H9 (cell line): ENCODE measurements around the gene CPNE7. TPM values are rescaled to one million over a fixed set of nuclear protein-coding genes. Genes with fewer than 3 reads are reported as not detected.

Source experiments
- DNase-seq: peaks from one replicate; pipeline ENCODE4 v3.0.0-alpha.2; 2017
- H2AFZ ChIP-seq: one replicate; pipeline ENCODE4 v1.6.1; 2013; ENCODE audit warnings: mild to moderate bottlenecking, low read length, control low read depth, moderate library complexity
- H2AK5ac ChIP-seq: 2 replicates; pipeline ENCODE4 v1.6.1; 2013; ENCODE audit warnings: low read length, control low read depth, mixed read lengths; ENCODE audit not compliant: insufficient read length
- H2BK120ac ChIP-seq: one replicate; pipeline ENCODE4 v1.6.1; 2013; ENCODE audit warnings: low read depth, mild to moderate bottlenecking, low read length, control low read depth, inconsistent platforms; ENCODE audit not compliant: poor library complexity, severe bottlenecking
- H2BK12ac ChIP-seq: 2 replicates; pipeline ENCODE4 v1.6.1; 2013; ENCODE audit warnings: low read length, control low read depth, mixed read lengths, low read depth; ENCODE audit not compliant: insufficient read length
- H2BK15ac ChIP-seq: 2 replicates; pipeline ENCODE4 v1.6.1; 2013; ENCODE audit warnings: low read depth, low read length, control low read depth
- H2BK20ac ChIP-seq: one replicate; pipeline ENCODE4 v1.6.1; 2013; ENCODE audit warnings: low read depth, mild to moderate bottlenecking, low read length, control low read depth, inconsistent platforms; ENCODE audit not compliant: poor library complexity, severe bottlenecking
- H2BK5ac ChIP-seq: 2 replicates; pipeline ENCODE4 v1.6.1; 2013; ENCODE audit warnings: low read length, control low read depth, mixed read lengths; ENCODE audit not compliant: insufficient read length
- H3K14ac ChIP-seq: 2 replicates; pipeline ENCODE4 v1.6.1; 2013; ENCODE audit warnings: low read length, control low read depth; ENCODE audit not compliant: insufficient read depth
- H3K18ac ChIP-seq: 2 replicates; pipeline ENCODE4 v1.6.1; 2013; ENCODE audit warnings: low read depth, mild to moderate bottlenecking, mixed read lengths, low read length, control low read depth; ENCODE audit not compliant: insufficient read length
- H3K23ac ChIP-seq: 2 replicates; pipeline ENCODE4 v1.6.1; 2013; ENCODE audit warnings: low read length, control low read depth, mixed read lengths, low read depth; ENCODE audit not compliant: insufficient read length
- H3K23me2 ChIP-seq: 2 replicates; pipeline ENCODE4 v1.6.1; 2013; ENCODE audit warnings: low read depth, mild to moderate bottlenecking, mixed read lengths, low read length, control low read depth; ENCODE audit not compliant: insufficient read length, poor library complexity, severe bottlenecking
- H3K27ac ChIP-seq: 2 replicates; pipeline ENCODE4 v1.5.1; 2013; ENCODE audit warnings: low read length, control low read depth, mixed read lengths, low read depth; ENCODE audit not compliant: insufficient read length
- H3K27me3 ChIP-seq: 2 replicates; pipeline ENCODE4 v1.6.1; 2013; ENCODE audit warnings: low read length, control low read depth, inconsistent platforms; ENCODE audit not compliant: insufficient read depth
- H3K4ac ChIP-seq: 2 replicates; pipeline ENCODE4 v1.6.1; 2013; ENCODE audit warnings: low read depth, mild to moderate bottlenecking, control low read depth, inconsistent platforms, low read length, moderate library complexity
- H3K4me1 ChIP-seq: 2 replicates; pipeline ENCODE4 v1.6.1; 2013; ENCODE audit warnings: low read length, control low read depth, inconsistent platforms; ENCODE audit not compliant: insufficient read depth
- H3K4me2 ChIP-seq: 2 replicates; pipeline ENCODE4 v1.6.1; 2013; ENCODE audit warnings: low read length, control low read depth, mixed read lengths; ENCODE audit not compliant: insufficient read length, insufficient read depth
- H3K56ac ChIP-seq: 2 replicates; pipeline ENCODE4 v1.6.1; 2013; ENCODE audit warnings: low read depth, mild to moderate bottlenecking, mixed read lengths, low read length, control low read depth; ENCODE audit not compliant: insufficient read length
- H3K79me1 ChIP-seq: 2 replicates; pipeline ENCODE4 v1.6.1; 2013; ENCODE audit warnings: low read depth, mild to moderate bottlenecking, moderate library complexity, low read length, control low read depth, inconsistent platforms; ENCODE audit not compliant: insufficient read depth, poor library complexity, severe bottlenecking
- H3K79me2 ChIP-seq: 2 replicates; pipeline ENCODE4 v1.6.1; 2013; ENCODE audit warnings: low read length, control low read depth, inconsistent platforms; ENCODE audit not compliant: insufficient read depth
- H3K9ac ChIP-seq: 2 replicates; pipeline ENCODE4 v1.6.1; 2013; ENCODE audit warnings: low read length, control low read depth, mixed read lengths; ENCODE audit not compliant: insufficient read length; ENCODE audit errors: extremely low read depth
- H3K9me3 ChIP-seq: one replicate; pipeline ENCODE4 v1.6.1; 2013; ENCODE audit warnings: low read depth, low read length, inconsistent platforms; ENCODE audit not compliant: control insufficient read depth
- H3T11ph ChIP-seq: one replicate; pipeline ENCODE4 v1.6.1; 2013; ENCODE audit warnings: mild to moderate bottlenecking, low read length, control low read depth, inconsistent platforms
- H4K20me1 ChIP-seq: one replicate; pipeline ENCODE4 v1.6.1; 2013; ENCODE audit not compliant: control insufficient read depth, insufficient read length, insufficient read depth
- H4K5ac ChIP-seq: 2 replicates; pipeline ENCODE4 v1.6.1; 2013; ENCODE audit warnings: low read depth, mild to moderate bottlenecking, mixed read lengths, low read length, control low read depth; ENCODE audit not compliant: insufficient read length
- H4K8ac ChIP-seq: replicated peaks from 2 replicates; pipeline ENCODE4 v1.6.1; 2013; ENCODE audit warnings: low read length, control low read depth, mixed read lengths, low read depth; ENCODE audit not compliant: insufficient read length
- H4K91ac ChIP-seq: 2 replicates; pipeline ENCODE4 v1.6.1; 2013; ENCODE audit warnings: low read depth, mild to moderate bottlenecking, moderate library complexity, mixed read lengths, low read length, control low read depth; ENCODE audit not compliant: insufficient read length
- H3K27ac Mint-ChIP-seq, 3 experiments: 2 replicates in 2 of 3; 3 replicates in 1 of 3; pipeline ENCODE4 v1.8.0; 2020 to 2021; ENCODE audit warnings: mixed read lengths in 3 of 3, mild to moderate bottlenecking in 1 of 3, moderate library complexity in 1 of 3
- H3K27me3 Mint-ChIP-seq: 2 replicates; pipeline ENCODE4 v1.8.0; 2021; ENCODE audit warnings: low read depth, mild to moderate bottlenecking, moderate library complexity, mixed read lengths
- H3K36me3 Mint-ChIP-seq, 3 experiments: 2 replicates in 2 of 3; 3 replicates in 1 of 3; pipeline ENCODE4 v1.8.0; 2020 to 2021; ENCODE audit warnings: low read depth in 3 of 3, mixed read lengths in 3 of 3; ENCODE audit not compliant: insufficient read depth in 1 of 3
- H3K4me1 Mint-ChIP-seq, 2 experiments: 2 replicates each; pipeline ENCODE4 v1.8.0; 2020; ENCODE audit warnings: mixed read lengths in 2 of 2
- H3K4me3 Mint-ChIP-seq, 2 experiments: 2 replicates in 1 of 2; 3 replicates in 1 of 2; pipeline ENCODE4 v1.8.0; 2020 to 2021; ENCODE audit warnings: mild to moderate bottlenecking in 2 of 2, mixed read lengths in 2 of 2, moderate library complexity in 1 of 2
- H3K9me3 Mint-ChIP-seq, 2 experiments: 2 replicates in 1 of 2; 3 replicates in 1 of 2; pipeline ENCODE4 v1.8.0; 2020; ENCODE audit warnings: mild to moderate bottlenecking in 2 of 2, mixed read lengths in 2 of 2, moderate library complexity in 1 of 2
- WGBS: extraction: QIAGEN DNeasy Blood & Tissue Kit; methylation state at CpG from one replicate; pipeline ENCODE4 v1.1.7; 2013; ENCODE audit warnings: missing lambda C conversion rate, low lambda C conversion rate, mixed read lengths; ENCODE audit not compliant: insufficient read length; ENCODE audit errors: extremely low coverage; 5-methylcytosine and 5-hydroxymethylcytosine counted together
- total RNA-seq: library from RNA; stranded (reverse); gene quantifications from 2 replicates; pipeline ENCODE4 v1.2.1, GENCODE V29; 2021
- TF ChIP-seq, protein P1 (sequence below): fragments of 200-600 bp; sonication (generic); conservative IDR thresholded peaks from 3 replicates; pipeline ENCODE4 v1.8.0; 2021; ENCODE audit warnings: antibody characterized with exemption, mild to moderate bottlenecking

The CPNE7 gene
- total RNA-seq, 1 experiment from 2014 or later: 23.4 TPM

DNA sequence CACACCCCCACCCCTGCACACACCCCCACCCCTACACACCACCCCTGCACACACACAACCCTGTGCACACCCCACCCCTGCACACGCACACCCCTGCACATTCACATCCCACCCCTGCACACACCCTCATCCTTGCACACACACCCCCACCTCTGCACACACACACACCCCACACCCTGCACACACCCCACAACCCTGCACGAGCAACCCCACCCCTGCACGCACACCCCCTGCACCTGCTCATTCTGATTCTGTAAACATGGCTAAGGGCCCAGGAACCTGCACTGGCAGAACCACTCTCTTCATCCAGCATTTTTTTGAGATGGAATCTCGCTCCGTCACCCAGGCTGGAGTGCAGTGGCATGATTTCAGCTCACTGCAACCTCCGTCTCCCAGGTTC, 63.8 kb downstream of the CPNE7 start:
- Histone ChIP-seq H3K23me2 (no peaks in the 10 kb centered on the region), H2AFZ (no peak overlapping the region), H3K56ac (no peak overlapping the region), H3K79me2 (no peaks in the 10 kb centered on the region), H2BK12ac (no peak overlapping the region), H2AK5ac (no peak overlapping the region), H2BK5ac (no peak overlapping the region), H4K8ac (no peak overlapping the region), H3K14ac (no peak overlapping the region), H3K4me1 (no peaks in the 10 kb centered on the region), H3K9me3 (no peaks in the 10 kb centered on the region), H2BK20ac (no peak overlapping the region), H4K5ac (no peak overlapping the region), H3K18ac (no peak overlapping the region), H2BK120ac (no peak overlapping the region), H2BK15ac (no peak overlapping the region), H3K23ac (no peak overlapping the region), H3K4me2 (no peak overlapping the region), H3K9ac (no peak overlapping the region), H3T11ph (no peak overlapping the region), H3K79me1 (no peaks in the 10 kb centered on the region), H4K20me1 (no peaks in the 10 kb centered on the region), H3K27ac (no peak overlapping the region), H4K91ac (no peak overlapping the region), H3K4ac (no peak overlapping the region), H3K27me3 (no peaks in the 10 kb centered on the region)
- WGBS: no CpG with 5 or more reads among the region's 6 CpGs
- TF ChIP-seq, protein P1, sequence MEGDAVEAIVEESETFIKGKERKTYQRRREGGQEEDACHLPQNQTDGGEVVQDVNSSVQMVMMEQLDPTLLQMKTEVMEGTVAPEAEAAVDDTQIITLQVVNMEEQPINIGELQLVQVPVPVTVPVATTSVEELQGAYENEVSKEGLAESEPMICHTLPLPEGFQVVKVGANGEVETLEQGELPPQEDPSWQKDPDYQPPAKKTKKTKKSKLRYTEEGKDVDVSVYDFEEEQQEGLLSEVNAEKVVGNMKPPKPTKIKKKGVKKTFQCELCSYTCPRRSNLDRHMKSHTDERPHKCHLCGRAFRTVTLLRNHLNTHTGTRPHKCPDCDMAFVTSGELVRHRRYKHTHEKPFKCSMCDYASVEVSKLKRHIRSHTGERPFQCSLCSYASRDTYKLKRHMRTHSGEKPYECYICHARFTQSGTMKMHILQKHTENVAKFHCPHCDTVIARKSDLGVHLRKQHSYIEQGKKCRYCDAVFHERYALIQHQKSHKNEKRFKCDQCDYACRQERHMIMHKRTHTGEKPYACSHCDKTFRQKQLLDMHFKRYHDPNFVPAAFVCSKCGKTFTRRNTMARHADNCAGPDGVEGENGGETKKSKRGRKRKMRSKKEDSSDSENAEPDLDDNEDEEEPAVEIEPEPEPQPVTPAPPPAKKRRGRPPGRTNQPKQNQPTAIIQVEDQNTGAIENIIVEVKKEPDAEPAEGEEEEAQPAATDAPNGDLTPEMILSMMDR: no peak
- Mint-ChIP-seq H3K36me3 (peaks cover 0 to 2% (median 0%) of the 10 kb centered on the region in 3 experiments; a peak in 2 of 7 replicates), H3K4me3 (no peak overlapping the region), H3K4me1 (peaks cover 10 to 11% of the 10 kb centered on the region in 2 experiments), H3K27ac (no peak overlapping the region), H3K9me3 (no peaks in the 10 kb centered on the region), H3K27me3 (peaks cover 12% of the 10 kb centered on the region)
- no peak for DNase-seq
